Mesenchymal stem cell (in vitro differentiated cells and primary cell): ENCODE results near the gene TBL1X.

Experiments
- DNase-seq: peaks from one replicate; pipeline ENCODE4 v3.0.0-alpha.2; 2013
- H2AFZ ChIP-seq: one replicate; pipeline ENCODE4 v1.6.1; 2013; ENCODE audit warnings: low read depth, mild to moderate bottlenecking, control low read depth, inconsistent platforms, low read length, moderate library complexity
- H2AK5ac ChIP-seq: 2 replicates; pipeline ENCODE4 v1.6.1; 2013; ENCODE audit warnings: low read length, moderate library complexity, mild to moderate bottlenecking, inconsistent platforms; ENCODE audit not compliant: severe bottlenecking
- H2BK120ac ChIP-seq: one replicate; pipeline ENCODE4 v1.6.1; 2013; ENCODE audit warnings: low read depth, mild to moderate bottlenecking, inconsistent platforms, low read length, moderate library complexity
- H2BK12ac ChIP-seq, 2 experiments: one replicate each; pipeline ENCODE4 v1.6.1; 2013; ENCODE audit warnings: inconsistent platforms in 2 of 2, low read length in 2 of 2, mild to moderate bottlenecking in 2 of 2, moderate library complexity in 2 of 2, control low read depth in 1 of 2
- H2BK15ac ChIP-seq: one replicate; pipeline ENCODE4 v1.6.1; 2013; ENCODE audit warnings: mild to moderate bottlenecking, low read depth, inconsistent platforms; ENCODE audit not compliant: poor library complexity, severe bottlenecking
- H2BK5ac ChIP-seq: 2 replicates; pipeline ENCODE4 v1.6.1; 2013; ENCODE audit warnings: low read depth, mild to moderate bottlenecking, low read length, control low read depth, inconsistent platforms; ENCODE audit not compliant: poor library complexity, severe bottlenecking
- H3K14ac ChIP-seq, 2 experiments: one replicate each; pipeline ENCODE4 v1.6.1; 2013; ENCODE audit warnings: inconsistent platforms in 2 of 2, low read length in 2 of 2, control low read depth in 1 of 2, mild to moderate bottlenecking in 1 of 2, moderate library complexity in 1 of 2
- H3K18ac ChIP-seq, 2 experiments: one replicate each; pipeline ENCODE4 v1.6.1; 2013; ENCODE audit warnings: inconsistent platforms in 2 of 2, low read length in 2 of 2, control low read depth in 1 of 2, low read depth in 1 of 2, mild to moderate bottlenecking in 1 of 2
- H3K23ac ChIP-seq, 2 experiments: one replicate each; pipeline ENCODE4 v1.6.1; 2013; ENCODE audit warnings: inconsistent platforms in 2 of 2, low read length in 2 of 2, mild to moderate bottlenecking in 2 of 2, moderate library complexity in 2 of 2, control low read depth in 1 of 2
- H3K27ac ChIP-seq: 2 replicates; pipeline ENCODE4 v1.5.1; 2013; ENCODE audit warnings: mild to moderate bottlenecking, moderate library complexity, low read length, control low read depth, inconsistent platforms; ENCODE audit not compliant: poor library complexity, severe bottlenecking
- H3K27me3 ChIP-seq, 2 experiments: 2 replicates each; pipeline versions ENCODE4 v1.6.1 to v1.7.0; 2013; ENCODE audit warnings: low read length in 2 of 2, mild to moderate bottlenecking in 2 of 2, moderate library complexity in 2 of 2, control low read depth in 1 of 2, inconsistent platforms in 1 of 2; ENCODE audit not compliant: control insufficient read depth in 1 of 2, insufficient read depth in 1 of 2
- H3K36me3 ChIP-seq, 2 experiments: 2 replicates each; pipeline versions ENCODE4 v1.6.1 to v1.7.0; 2013; ENCODE audit warnings: low read length in 2 of 2, control low read depth in 1 of 2, inconsistent platforms in 1 of 2, low read depth in 1 of 2, mild to moderate bottlenecking in 1 of 2; ENCODE audit not compliant: insufficient read depth in 2 of 2, control insufficient read depth in 1 of 2
- H3K4ac ChIP-seq, 2 experiments: one replicate each; pipeline ENCODE4 v1.6.1; 2013; ENCODE audit warnings: inconsistent platforms in 2 of 2, low read length in 2 of 2, mild to moderate bottlenecking in 2 of 2, moderate library complexity in 2 of 2, control low read depth in 1 of 2, low read depth in 1 of 2
- H3K4me1 ChIP-seq: 2 replicates; pipeline ENCODE4 v1.6.1; 2013; ENCODE audit warnings: low read depth, low read length, control low read depth; ENCODE audit not compliant: control insufficient read depth, insufficient read depth
- H3K4me2 ChIP-seq: 2 replicates; pipeline ENCODE4 v1.6.1; 2013; ENCODE audit warnings: low read length, mild to moderate bottlenecking, inconsistent platforms; ENCODE audit not compliant: poor library complexity, severe bottlenecking
- H3K4me3 ChIP-seq, 2 experiments: 2 replicates each; pipeline versions ENCODE4 v1.5.1 to v1.7.0; 2013; ENCODE audit warnings: low read length in 2 of 2, mild to moderate bottlenecking in 2 of 2, control low read depth in 1 of 2, low read depth in 1 of 2; ENCODE audit not compliant: insufficient read depth in 1 of 2
- H3K79me1 ChIP-seq: replicated peaks from 2 replicates; pipeline ENCODE4 v1.6.1; 2013; ENCODE audit warnings: mild to moderate bottlenecking, control low read depth, low read length, inconsistent platforms; ENCODE audit not compliant: poor library complexity, severe bottlenecking
- H3K9ac ChIP-seq: 2 replicates; pipeline ENCODE4 v1.7.0; 2013; ENCODE audit warnings: mild to moderate bottlenecking, low read length, moderate library complexity
- H3K9me3 ChIP-seq: 2 replicates; pipeline ENCODE4 v1.7.0; 2013; ENCODE audit warnings: mild to moderate bottlenecking, low read length; ENCODE audit not compliant: control insufficient read depth
- H4K8ac ChIP-seq: one replicate; pipeline ENCODE4 v1.6.1; 2013; ENCODE audit warnings: inconsistent platforms, mild to moderate bottlenecking, low read length, moderate library complexity
- H4K91ac ChIP-seq: one replicate; pipeline ENCODE4 v1.6.1; 2013; ENCODE audit warnings: mild to moderate bottlenecking, low read length, inconsistent platforms
- WGBS: methylation state at CpG from one replicate; pipeline ENCODE4 v1.1.7; 2013; ENCODE audit warnings: mixed read lengths; 5-methylcytosine and 5-hydroxymethylcytosine counted together

TBL1X gene

GRCh38 chrX:9459186-9459748, 5.6 kb upstream of the TBL1X start:
- Histone ChIP-seq H4K8ac (no peak overlapping the region), H3K18ac (no peak overlapping the region), H3K9me3 (no peaks in the 10 kb centered on the region), H3K4me1 (peaks cover 1% of the 10 kb centered on the region), H4K91ac (no peak overlapping the region), H3K4me2 (no peak overlapping the region), H2AK5ac (no peak overlapping the region), H3K23ac (no peak overlapping the region), H2BK120ac (no peak overlapping the region), H3K14ac (no peak overlapping the region), H3K4me3 (no peak overlapping the region), H3K9ac (no peak overlapping the region), H3K27ac (no peak overlapping the region), H2AFZ (no peak overlapping the region), H2BK15ac (no peak overlapping the region), H2BK12ac (no peak overlapping the region), H3K4ac (no peak overlapping the region), H2BK5ac (no peak overlapping the region), H3K79me1 (no peaks in the 10 kb centered on the region), H3K27me3 (no peaks in the 10 kb centered on the region), H3K36me3 (no peaks in the 10 kb centered on the region)
- no peak for DNase-seq
- WGBS, result 83% methylated on average over 2 of the region's 3 CpGs

- Histone ChIP-seq H2BK15ac (no peak overlapping the region), H2AK5ac (no peak overlapping the region), H3K36me3 (no peaks in the 10 kb centered on the region), H3K4me1 (peaks cover 4% of the 10 kb centered on the region), H4K91ac (no peak overlapping the region), H3K18ac (no peak overlapping the region), H2BK120ac (no peak overlapping the region), H3K9ac (no peak overlapping the region), H2AFZ (no peak overlapping the region), H3K14ac (no peak overlapping the region), H4K8ac (no peak overlapping the region), H3K27ac (no peak overlapping the region), H2BK5ac (no peak overlapping the region), H3K4me2 (no peak overlapping the region), H3K23ac (no peak overlapping the region), H2BK12ac (no peak overlapping the region), H3K9me3 (no peaks in the 10 kb centered on the region), H3K4me3 (no peak overlapping the region), H3K79me1 (no peaks in the 10 kb centered on the region), H3K27me3 (no peaks in the 10 kb centered on the region), H3K4ac (no peak overlapping the region)
- 51% methylated on average over 6 of the region's 6 CpGs for WGBS
- no peak for DNase-seq
Measured at GRCh38 chrX:9461087-9461486, 3.8 kb upstream of the TBL1X start.

GRCh38 chrX:9462456-9462855, 2.4 kb upstream of the TBL1X start:
- no peak overlapping the region for H3K18ac ChIP-seq
- no peak overlapping the region for H3K4me2 ChIP-seq
- H3K9me3 ChIP-seq, result no peaks in the 10 kb centered on the region
- H3K79me1 ChIP-seq, result no peaks in the 10 kb centered on the region
- peaks cover 4% of the 10 kb centered on the region for H3K4me1 ChIP-seq
- no peak overlapping the region for H2AK5ac ChIP-seq
- no peak overlapping the region for H3K4me3 ChIP-seq
- no peak overlapping the region for H2BK15ac ChIP-seq
- no peak overlapping the region for H2AFZ ChIP-seq
- no peak overlapping the region for H3K23ac ChIP-seq
- H3K27me3 ChIP-seq, result peaks cover 0 to 2% of the 10 kb centered on the region in 2 experiments
- H3K36me3 ChIP-seq, result no peaks in the 10 kb centered on the region
- H4K91ac ChIP-seq, result no peak overlapping the region
- no peak overlapping the region for H2BK120ac ChIP-seq
- 61% methylated on average over 2 of the region's 6 CpGs for WGBS
- no peak for DNase-seq
- H3K27ac ChIP-seq, result no peak overlapping the region
- no peak overlapping the region for H3K14ac ChIP-seq
- H3K4ac ChIP-seq, result no peak overlapping the region
- no peak overlapping the region for H3K9ac ChIP-seq
- H2BK5ac ChIP-seq, result no peak overlapping the region
- H2BK12ac ChIP-seq, result no peak overlapping the region
- no peak overlapping the region for H4K8ac ChIP-seq

GRCh38 chrX:9465380-9466123, 694 bp downstream of the TBL1X start:
- peak overlapping the region; percentile 15 for H4K91ac ChIP-seq
- no peak overlapping the region for H2AK5ac ChIP-seq
- peak overlapping the region in 1 of 2 experiments; percentile 69 for H3K4ac ChIP-seq
- peak overlapping the region; percentile 67 for H2BK15ac ChIP-seq
- no peak overlapping the region for H2AFZ ChIP-seq
- 0% methylated on average over 15 of the region's 87 CpGs for WGBS
- peak overlapping the region in 1 of 2 experiments; percentile 72 for H2BK12ac ChIP-seq
- peak; percentile 18 for DNase-seq
- peaks cover 6% of the 10 kb centered on the region for H3K4me1 ChIP-seq
- no peak overlapping the region for H3K23ac ChIP-seq
- no peaks in the 10 kb centered on the region for H3K36me3 ChIP-seq
- no peaks in the 10 kb centered on the region for H3K79me1 ChIP-seq
- H3K27me3 ChIP-seq, result peaks cover 0 to 2% of the 10 kb centered on the region in 2 experiments
- H3K4me3 ChIP-seq, result peak overlapping the region; percentile 75 to 76
- peak overlapping the region; percentile 80 to 83 for H3K18ac ChIP-seq
- H2BK5ac ChIP-seq, result peak overlapping the region; percentile 31
- peak overlapping the region; percentile 41 for H4K8ac ChIP-seq
- peak overlapping the region; percentile 47 for H3K4me2 ChIP-seq
- no peak overlapping the region for H3K27ac ChIP-seq
- no peaks in the 10 kb centered on the region for H3K9me3 ChIP-seq
- peak overlapping the region; percentile 73 for H2BK120ac ChIP-seq
- peak overlapping the region; percentile 36 to 60 for H3K14ac ChIP-seq
- peak overlapping the region; percentile 74 for H3K9ac ChIP-seq
